ENCODE results near the gene C6orf136.

GRCh38 chr6:30612213-30612612, 34.7 kb upstream of the C6orf136 start:
- TF ChIP-seq CTCF (IDR thresholded peaks at IDR 0.05 in 2 of 3, conservative IDR thresholded peaks at IDR 0.05 in 1 of 3; ENCODE audit: borderline replicate concordance in 1 of 3, insufficient read depth in 1 of 3, low read depth in 2 of 3, low read length in 2 of 3), result peak in 2 of 3 experiments; percentile 42 to 55; a peak in 4 of 6 replicates
- no peak for TF ChIP-seq POLR2A (IDR thresholded peaks at IDR 0.05; ENCODE audit: borderline replicate concordance, extremely low read depth, insufficient read depth, insufficient read length)
- TF ChIP-seq ATF3 (IDR thresholded peaks at IDR 0.05), result no peak
- no peak for TF ChIP-seq ZBTB33 (IDR thresholded peaks at IDR 0.05; ENCODE audit: extremely low read depth, insufficient replicate concordance, low read length)
- no peak for TF ChIP-seq SP1 (IDR thresholded peaks at IDR 0.05; ENCODE audit: low read depth)
- no peak for TF ChIP-seq CEBPB (IDR thresholded peaks at IDR 0.05; ENCODE audit: low read depth)
- no peak for TF ChIP-seq ZNF274 (IDR thresholded peaks at IDR 0.05; ENCODE audit: low read depth, low read length)
- TF ChIP-seq SRF (IDR thresholded peaks at IDR 0.05; ENCODE audit: low read depth), result no peak
- TF ChIP-seq POLR2AphosphoS5 (IDR thresholded peaks at IDR 0.05; ENCODE audit: low read depth, low read length), result no peak
- TF ChIP-seq EZH2 (IDR thresholded peaks at IDR 0.05), result no peak
